ENCODE results near the gene HPCAL1. TPM values are rescaled to one million over a fixed set of nuclear protein-coding genes. Genes with fewer than 3 reads are reported as not detected.

HPCAL1 gene
- total and polyA plus RNA-seq, 11 donors = 18.9 to 63.2 (median 40.5) TPM

DNA sequence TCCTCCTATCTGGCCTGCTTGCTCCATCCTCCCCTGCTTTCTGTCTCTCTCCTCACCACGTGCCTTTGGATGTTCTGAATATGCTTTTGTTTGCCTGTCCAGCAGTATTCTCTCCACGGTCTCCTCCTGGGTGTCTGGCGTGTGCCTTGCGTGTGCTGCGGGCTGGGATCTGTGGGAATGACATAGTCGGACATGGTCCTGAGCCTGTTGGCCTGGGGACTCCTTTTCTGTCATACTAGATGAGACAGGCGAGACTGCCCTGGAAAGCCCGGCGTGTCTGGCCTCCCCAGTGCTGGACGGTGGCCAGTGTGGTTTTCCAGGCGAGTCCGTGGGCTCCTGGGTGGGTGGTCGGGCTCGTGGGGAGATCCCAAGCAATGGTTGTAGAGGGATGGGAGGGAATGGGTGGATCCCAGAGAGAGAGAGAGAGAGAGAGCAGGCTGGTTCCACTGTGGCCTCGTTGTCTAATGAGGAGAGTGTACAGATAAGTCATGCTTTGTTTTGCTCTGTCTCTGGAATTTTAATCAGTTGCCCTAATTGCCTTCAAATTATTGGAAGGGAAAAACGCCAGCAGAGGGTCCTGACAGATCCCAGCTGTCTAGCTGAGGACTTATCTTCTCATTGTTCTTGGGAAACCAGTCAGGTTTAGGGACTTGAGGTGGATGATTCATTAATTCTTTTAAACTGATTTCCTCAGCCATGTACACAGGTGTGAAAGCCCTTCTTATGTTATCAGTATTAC lies 58.3 kb downstream of the HPCAL1 start:
- Histone ChIP-seq H3K9me3 (no peaks in the 10 kb centered on the region), H3K4me3 (no peak overlapping the region), H3K27me3 (no peaks in the 10 kb centered on the region), H3K4me1 (peaks cover 0 to 33% (median 5%) of the 10 kb centered on the region in 12 donors), H3K36me3 (peaks cover 0 to 8% (median 0%) of the 10 kb centered on the region in 9 donors), H3K27ac (no peak overlapping the region)
- DNase-seq (no peak), ATAC-seq (no peak)
- intact Hi-C loops (cut with DNase I) = no loop called here
- 57 to 73% (median 73%) methylated on average over 16 of the region's 16 CpGs for WGBS, 4 donors
- TF ChIP-seq, protein P1, sequence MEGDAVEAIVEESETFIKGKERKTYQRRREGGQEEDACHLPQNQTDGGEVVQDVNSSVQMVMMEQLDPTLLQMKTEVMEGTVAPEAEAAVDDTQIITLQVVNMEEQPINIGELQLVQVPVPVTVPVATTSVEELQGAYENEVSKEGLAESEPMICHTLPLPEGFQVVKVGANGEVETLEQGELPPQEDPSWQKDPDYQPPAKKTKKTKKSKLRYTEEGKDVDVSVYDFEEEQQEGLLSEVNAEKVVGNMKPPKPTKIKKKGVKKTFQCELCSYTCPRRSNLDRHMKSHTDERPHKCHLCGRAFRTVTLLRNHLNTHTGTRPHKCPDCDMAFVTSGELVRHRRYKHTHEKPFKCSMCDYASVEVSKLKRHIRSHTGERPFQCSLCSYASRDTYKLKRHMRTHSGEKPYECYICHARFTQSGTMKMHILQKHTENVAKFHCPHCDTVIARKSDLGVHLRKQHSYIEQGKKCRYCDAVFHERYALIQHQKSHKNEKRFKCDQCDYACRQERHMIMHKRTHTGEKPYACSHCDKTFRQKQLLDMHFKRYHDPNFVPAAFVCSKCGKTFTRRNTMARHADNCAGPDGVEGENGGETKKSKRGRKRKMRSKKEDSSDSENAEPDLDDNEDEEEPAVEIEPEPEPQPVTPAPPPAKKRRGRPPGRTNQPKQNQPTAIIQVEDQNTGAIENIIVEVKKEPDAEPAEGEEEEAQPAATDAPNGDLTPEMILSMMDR (IDR thresholded peaks at IDR 0.05) = no peak

DNA sequence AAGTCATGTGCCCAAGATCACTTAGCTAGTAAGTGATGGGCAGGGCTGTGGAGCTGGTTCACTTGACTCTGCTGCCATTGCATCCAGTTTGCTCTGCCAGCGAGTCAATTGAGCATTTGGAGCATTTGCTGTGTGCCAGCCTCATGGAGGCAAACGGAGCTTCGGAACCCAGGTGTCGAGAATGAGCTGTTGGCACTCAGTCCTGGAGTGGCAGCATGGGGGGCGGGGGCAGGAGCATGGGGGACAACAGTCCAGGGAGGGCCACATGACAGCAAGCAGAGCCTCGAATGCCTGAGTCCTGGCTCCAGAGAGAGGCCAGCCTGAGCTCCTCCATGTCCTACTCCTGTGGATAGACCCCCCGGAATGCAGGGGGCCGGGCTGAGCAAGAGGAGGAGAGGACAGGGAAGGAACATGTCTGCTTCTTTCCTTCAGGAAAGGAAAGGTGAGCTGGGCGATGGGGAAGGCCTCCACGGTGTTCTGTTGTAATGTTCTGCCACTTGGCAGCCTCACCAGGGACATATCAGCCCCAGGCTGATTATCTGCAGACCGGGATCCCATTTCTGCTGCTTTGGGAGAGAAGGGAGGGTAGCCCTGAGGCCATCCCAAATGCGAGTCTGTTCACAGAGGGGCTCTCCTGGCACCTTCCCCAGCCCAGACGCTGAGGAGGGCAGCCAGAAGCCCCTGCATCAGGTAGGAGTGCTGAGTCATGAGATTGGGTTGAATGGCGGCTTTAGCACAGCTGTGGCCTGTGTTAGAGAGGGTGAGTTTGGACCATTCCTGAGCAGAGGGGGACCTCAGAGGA lies 59.6 kb downstream of the HPCAL1 start:
- intact Hi-C loops (cut with DNase I) = no loop called here
- DNase-seq (no peak), ATAC-seq (peak in 3 of 4 donors; percentile 31 to 61 (median 37))
- H3K9me3 ChIP-seq = no peaks in the 10 kb centered on the region
- 52 to 69% (median 60%) methylated on average over 13 to 14 of the region's 14 CpGs for WGBS, 4 donors
- no peak overlapping the region for H3K4me3 ChIP-seq
- H3K27me3 ChIP-seq = no peaks in the 10 kb centered on the region
- H3K27ac ChIP-seq = no peak overlapping the region
- H3K4me1 ChIP-seq = peaks cover 0 to 33% (median 5%) of the 10 kb centered on the region in 12 donors
- H3K36me3 ChIP-seq = peaks cover 0 to 8% (median 0%) of the 10 kb centered on the region in 9 donors
- TF ChIP-seq, protein P1 (IDR thresholded peaks at IDR 0.05) = no peak
- TF ChIP-seq POLR2A (IDR thresholded peaks at IDR 0.05) = no peak

DNA sequence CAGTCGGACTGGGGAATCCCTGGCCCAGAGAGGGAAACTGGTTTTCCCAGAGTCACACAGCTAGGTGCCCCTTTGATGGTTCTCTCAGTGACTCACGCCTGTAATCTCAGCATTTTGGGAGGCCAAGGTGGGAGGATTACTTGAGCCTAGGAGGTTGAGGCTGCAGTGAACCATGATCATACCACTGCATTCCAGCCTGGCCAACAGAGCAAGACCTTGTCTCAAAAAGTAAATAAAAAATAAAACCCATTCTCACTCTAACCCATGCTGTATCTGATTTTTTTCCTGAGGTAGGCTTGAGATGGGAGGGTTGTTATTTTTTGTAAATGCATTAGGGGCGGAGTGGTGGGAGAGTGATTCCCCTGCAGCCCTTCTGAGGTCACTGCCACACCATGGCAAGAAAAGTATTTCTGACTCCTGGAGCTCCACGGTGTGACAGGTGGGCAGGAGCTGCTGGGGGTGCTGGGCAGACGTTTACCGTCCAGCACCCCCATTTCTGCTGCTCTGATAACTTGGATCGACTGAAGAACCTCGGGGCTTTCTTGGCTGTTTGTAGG lies 60.3 kb downstream of the HPCAL1 start:
- no peaks in the 10 kb centered on the region for H3K9me3 ChIP-seq
- ATAC-seq = no peak

More for the DNA sequence above, 60.3 kb downstream of the HPCAL1 start:
- Histone ChIP-seq H3K4me3 (no peak overlapping the region), H3K36me3 (peaks cover 0 to 8% (median 0%) of the 10 kb centered on the region in 9 donors), H3K27ac (no peak overlapping the region), H3K4me1 (peaks cover 0 to 33% (median 5%) of the 10 kb centered on the region in 12 donors), H3K27me3 (no peaks in the 10 kb centered on the region)
- 76 to 96% (median 94%) methylated on average over 8 of the region's 8 CpGs for WGBS, 4 donors
- TF ChIP-seq, protein P1 (IDR thresholded peaks at IDR 0.05) = no peak
- no peak for TF ChIP-seq POLR2A (IDR thresholded peaks at IDR 0.05)
- no peak for DNase-seq
- intact Hi-C loops (cut with DNase I) = no loop called here
